Upper lobe of left lung (tissue), 6 donors: ENCODE data around the gene TRAPPC11. TPM values are rescaled to one million over a fixed set of nuclear protein-coding genes. Genes with fewer than 3 reads are reported as not detected.
A peak's percentile ranks its signal among the peaks of the same experiment; 100 is the strongest.

Experiments used
- ATAC-seq, 2 donors: fragments of 200-7000 bp; cut with Tn5 transposase; one replicate each; pipeline ENCODE4 v1.9.1; 2022; ENCODE audit warnings: mild to moderate bottlenecking in 2 of 2, moderate library complexity in 2 of 2; ENCODE audit not compliant: low FRiP score in 2 of 2
- DNase-seq, 2 donors: peaks; one replicate each; pipeline ENCODE4 v3.0.0-alpha.2; 2019 to 2020
- H3K27ac ChIP-seq, 4 donors: fragments of 200-600 bp; sonication (generic); one replicate each; pipeline ENCODE4 v1.5.1; 2016 to 2019
- H3K27me3 ChIP-seq, 4 donors: fragments of 200-600 bp; sonication (generic); one replicate each; pipeline ENCODE4 v1.5.1; 2017 to 2019
- H3K36me3 ChIP-seq, 4 donors: fragments of 200-600 bp; sonication (generic); one replicate each; pipeline ENCODE4 v1.5.1; 2016 to 2019
- H3K4me1 ChIP-seq, 4 donors: fragments of 200-600 bp; sonication (generic); one replicate each; pipeline ENCODE4 v1.5.1; 2018 to 2019
- H3K4me3 ChIP-seq, 4 donors: fragments of 200-600 bp; sonication (generic); one replicate each; pipeline ENCODE4 v1.5.1; 2017 to 2019; ENCODE audit warnings: mild to moderate bottlenecking in 2 of 4, moderate library complexity in 1 of 4
- H3K9me3 ChIP-seq, 4 donors: fragments of 200-600 bp; sonication (generic); one replicate each; pipeline ENCODE4 v1.5.1; 2018 to 2019
- EP300 ChIP-seq, 4 donors: sonication (generic); formaldehyde crosslinking; IDR thresholded peaks; one replicate each; pipeline ENCODE4 v1.5.1; 2017; ENCODE audit warnings: antibody characterized with exemption in 4 of 4, control low read depth in 2 of 4
- POLR2A ChIP-seq, 4 donors: fragments of 450-650 bp; IDR thresholded peaks; one replicate each; pipeline ENCODE4 v1.5.1; 2016 to 2017; ENCODE audit warnings: antibody characterized with exemption in 4 of 4, mild to moderate bottlenecking in 2 of 4
- POLR2AphosphoS5 ChIP-seq, 2 donors: sonication (generic); formaldehyde crosslinking; IDR thresholded peaks; one replicate each; pipeline ENCODE4 v1.5.1; 2017; ENCODE audit warnings: antibody characterized with exemption in 2 of 2
- WGBS, 2 donors: methylation state at CpG; one replicate each; pipeline ENCODE4 v1.1.5; 2017 to 2018; 5-methylcytosine and 5-hydroxymethylcytosine counted together
- total RNA-seq, 6 donors: library from RNA; depleted of rRNA in 4 of 6; stranded (reverse); fragments of >200 nt in 4 of 6; gene quantifications; one replicate each; pipeline versions ENCODE4 v1.1.0 to v1.2.1, GENCODE V29; 2016 to 2021
- TF ChIP-seq, protein P1 (sequence below), 6 experiments: fragments of 450-650 bp in 4 of 6; fragments of 200-600 bp in 2 of 6; sonication (generic) in 2 of 6; IDR thresholded peaks; one replicate each; pipeline ENCODE4 v1.5.1; 2016 to 2019; ENCODE audit warnings: antibody characterized with exemption in 6 of 6
- donor health status: DM: no; HTN: no; CAD: no; lungs with moderate emphysema.
- donor health status: DM: no; HTN: yes; CAD: no; lungs with severe emphysema.

TRAPPC11 gene
- total RNA-seq, 6 donors from 2014 or later: 33.0 to 73.3 (median 39.1) TPM

DNA sequence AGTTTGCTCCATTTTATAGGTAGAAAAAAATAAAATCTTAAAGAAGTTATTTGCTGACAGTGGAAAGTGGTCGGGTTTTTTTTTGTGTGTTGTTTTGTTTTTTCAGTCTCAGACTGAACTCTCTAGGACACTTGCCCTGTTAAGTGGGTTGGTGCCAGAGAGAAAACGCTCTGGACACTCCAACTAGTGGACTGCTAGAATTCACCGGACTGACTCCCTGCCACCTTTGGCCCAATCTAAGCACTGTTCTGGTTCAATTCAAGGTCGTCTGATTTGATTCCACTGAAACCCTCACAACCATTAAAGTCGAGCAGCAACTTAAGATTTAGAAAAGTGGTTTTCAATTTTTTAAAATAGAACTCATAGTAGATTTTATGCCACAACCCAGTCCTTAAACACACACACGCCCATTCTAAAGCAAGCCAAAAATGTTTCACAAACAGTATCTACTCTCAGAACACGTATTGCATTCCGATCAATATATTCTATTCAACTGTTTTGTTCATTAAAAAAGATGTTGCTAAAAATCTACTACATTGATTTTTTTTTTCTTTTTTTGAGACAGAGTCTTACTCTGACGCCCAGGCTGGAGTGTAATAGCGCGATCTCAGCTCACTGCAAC, 27.4 kb upstream of the TRAPPC11 start:
- Histone ChIP-seq H3K27ac (no peak overlapping the region), H3K4me3 (no peak overlapping the region), H3K4me1 (no peaks in the 10 kb centered on the region), H3K27me3 (no peaks in the 10 kb centered on the region), H3K36me3 (no peaks in the 10 kb centered on the region), H3K9me3 (no peaks in the 10 kb centered on the region)
- ATAC-seq: no peak
- 75 to 78% methylated on average over 11 of the region's 11 CpGs for WGBS, 2 donors
- TF ChIP-seq EP300 (IDR thresholded peaks at IDR 0.05) (no peak), POLR2A (IDR thresholded peaks at IDR 0.05) (no peak), POLR2AphosphoS5 (IDR thresholded peaks at IDR 0.05) (no peak)
- TF ChIP-seq, protein P1, sequence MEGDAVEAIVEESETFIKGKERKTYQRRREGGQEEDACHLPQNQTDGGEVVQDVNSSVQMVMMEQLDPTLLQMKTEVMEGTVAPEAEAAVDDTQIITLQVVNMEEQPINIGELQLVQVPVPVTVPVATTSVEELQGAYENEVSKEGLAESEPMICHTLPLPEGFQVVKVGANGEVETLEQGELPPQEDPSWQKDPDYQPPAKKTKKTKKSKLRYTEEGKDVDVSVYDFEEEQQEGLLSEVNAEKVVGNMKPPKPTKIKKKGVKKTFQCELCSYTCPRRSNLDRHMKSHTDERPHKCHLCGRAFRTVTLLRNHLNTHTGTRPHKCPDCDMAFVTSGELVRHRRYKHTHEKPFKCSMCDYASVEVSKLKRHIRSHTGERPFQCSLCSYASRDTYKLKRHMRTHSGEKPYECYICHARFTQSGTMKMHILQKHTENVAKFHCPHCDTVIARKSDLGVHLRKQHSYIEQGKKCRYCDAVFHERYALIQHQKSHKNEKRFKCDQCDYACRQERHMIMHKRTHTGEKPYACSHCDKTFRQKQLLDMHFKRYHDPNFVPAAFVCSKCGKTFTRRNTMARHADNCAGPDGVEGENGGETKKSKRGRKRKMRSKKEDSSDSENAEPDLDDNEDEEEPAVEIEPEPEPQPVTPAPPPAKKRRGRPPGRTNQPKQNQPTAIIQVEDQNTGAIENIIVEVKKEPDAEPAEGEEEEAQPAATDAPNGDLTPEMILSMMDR (IDR thresholded peaks at IDR 0.05): no peak
- DNase-seq: no peak

DNA sequence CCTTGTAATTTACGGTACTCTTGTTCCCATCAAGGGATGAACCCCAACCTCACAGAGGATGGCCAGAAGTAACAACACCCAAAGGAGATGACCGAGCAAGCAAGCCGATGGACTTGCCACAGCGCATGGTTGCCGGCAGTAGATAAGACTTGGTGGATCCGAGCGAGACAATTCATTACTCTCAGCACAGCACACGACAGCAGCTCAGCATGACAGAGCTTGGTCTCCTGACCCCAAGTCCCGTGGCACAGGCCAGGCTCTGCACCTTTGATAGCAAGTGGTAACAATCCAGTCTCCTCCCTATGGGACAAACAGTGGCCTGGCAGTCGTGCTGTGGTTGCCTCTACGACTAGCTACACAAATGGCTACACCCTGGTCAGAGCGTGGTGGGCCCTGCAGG, 26.4 kb upstream of the TRAPPC11 start:
- no peak for ATAC-seq
- 92 to 95% methylated on average over 7 to 12 of the region's 12 CpGs for WGBS, 2 donors
- no peak for DNase-seq
- Histone ChIP-seq H3K36me3 (no peaks in the 10 kb centered on the region), H3K9me3 (no peaks in the 10 kb centered on the region), H3K27ac (no peak overlapping the region), H3K27me3 (no peaks in the 10 kb centered on the region), H3K4me1 (peaks cover 0 to 6% (median 0%) of the 10 kb centered on the region in 4 donors), H3K4me3 (no peak overlapping the region)
- TF ChIP-seq, protein P1 (IDR thresholded peaks at IDR 0.05): no peak
- no peak for TF ChIP-seq POLR2AphosphoS5 (IDR thresholded peaks at IDR 0.05)
- TF ChIP-seq POLR2A (IDR thresholded peaks at IDR 0.05): no peak
- TF ChIP-seq EP300 (IDR thresholded peaks at IDR 0.05): no peak

DNA sequence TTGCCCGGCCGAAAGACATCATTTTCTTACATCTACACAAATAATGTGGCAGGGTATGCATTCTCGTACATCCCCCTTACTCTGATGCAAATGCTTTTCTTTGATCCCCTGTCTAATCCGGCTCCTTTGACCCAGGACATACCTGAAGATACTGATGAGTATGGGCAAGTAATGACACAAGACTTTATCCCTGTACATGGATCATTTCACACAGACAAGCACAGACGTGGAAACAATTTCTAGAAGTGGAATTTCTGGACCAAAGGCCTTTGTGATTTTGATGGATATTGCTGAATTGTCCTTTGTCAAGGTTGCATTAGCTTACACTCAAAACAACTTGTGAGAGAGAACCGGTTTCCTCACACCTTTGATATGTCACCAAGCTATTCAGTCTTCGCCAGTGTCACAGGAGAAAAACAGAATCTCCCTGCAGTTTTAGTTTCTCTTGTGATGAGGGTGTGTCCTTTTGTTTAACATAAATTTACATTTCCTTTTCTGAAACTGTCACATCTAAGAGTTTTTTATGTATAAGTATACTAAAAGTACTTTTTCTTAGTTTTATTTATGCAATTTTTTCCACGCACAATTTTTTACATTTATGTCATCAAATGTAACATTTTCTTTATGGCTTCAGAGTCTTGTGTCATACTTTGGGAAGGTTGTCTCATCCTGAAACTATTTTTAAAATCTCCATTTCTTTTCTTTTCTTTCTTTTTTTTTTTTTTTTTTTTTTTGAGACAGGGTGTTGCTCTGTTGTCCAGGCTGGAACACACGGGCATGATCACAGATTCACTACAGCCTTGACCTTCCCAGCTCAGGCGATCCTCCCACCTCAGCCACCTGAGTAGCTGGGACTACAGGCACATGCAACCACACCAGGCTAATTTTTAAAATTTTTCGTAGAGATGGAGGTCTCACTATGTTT, 25.4 kb upstream of the TRAPPC11 start:
- no peaks in the 10 kb centered on the region for H3K27me3 ChIP-seq
- ATAC-seq (peak in 1 of 2 donors; percentile 41), DNase-seq (no peak)
- WGBS, 2 donors: 88 to 90% methylated on average over 11 of the region's 11 CpGs
- H3K36me3 ChIP-seq: no peaks in the 10 kb centered on the region
- no peak overlapping the region for H3K27ac ChIP-seq
- H3K9me3 ChIP-seq: no peaks in the 10 kb centered on the region
- no peak for TF ChIP-seq POLR2A (IDR thresholded peaks at IDR 0.05)
- TF ChIP-seq, protein P1 (IDR thresholded peaks at IDR 0.05): no peak
- TF ChIP-seq POLR2AphosphoS5 (IDR thresholded peaks at IDR 0.05): no peak
- no peak for TF ChIP-seq EP300 (IDR thresholded peaks at IDR 0.05)
- H3K4me1 ChIP-seq: peaks cover 0 to 6% (median 0%) of the 10 kb centered on the region in 4 donors
- H3K4me3 ChIP-seq: no peak overlapping the region

DNA sequence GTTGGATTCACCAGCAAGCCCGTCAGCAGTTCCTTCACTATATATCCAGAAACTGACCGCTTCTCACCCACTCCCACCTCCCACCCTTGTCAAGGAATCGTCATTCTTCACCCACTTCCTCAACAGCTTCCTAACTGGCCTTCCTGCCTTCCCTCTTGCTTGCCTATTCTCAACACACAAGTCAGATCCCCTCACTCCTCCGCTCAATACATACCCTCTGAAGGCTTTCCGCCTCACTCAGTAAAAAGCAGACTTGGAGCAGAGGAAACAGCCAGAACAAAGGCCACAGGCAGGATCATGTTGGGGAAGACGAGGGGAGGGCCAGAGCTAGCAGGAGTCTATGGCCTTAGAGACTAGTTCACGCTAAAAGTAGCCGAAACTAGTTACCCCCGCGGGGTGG, 23.8 kb upstream of the TRAPPC11 start:
- H3K4me3 ChIP-seq: no peak overlapping the region
- H3K4me1 ChIP-seq: peaks cover 0 to 6% (median 0%) of the 10 kb centered on the region in 4 donors
- H3K36me3 ChIP-seq: no peaks in the 10 kb centered on the region
- no peaks in the 10 kb centered on the region for H3K9me3 ChIP-seq
- H3K27me3 ChIP-seq: no peaks in the 10 kb centered on the region
- 55 to 66% methylated on average over 10 of the region's 10 CpGs for WGBS, 2 donors
- ATAC-seq (no peak), DNase-seq (no peak)
- no peak overlapping the region for H3K27ac ChIP-seq
- TF ChIP-seq POLR2AphosphoS5 (IDR thresholded peaks at IDR 0.05) (no peak), POLR2A (IDR thresholded peaks at IDR 0.05) (no peak), EP300 (IDR thresholded peaks at IDR 0.05) (no peak)
- TF ChIP-seq, protein P1 (IDR thresholded peaks at IDR 0.05): no peak
